GM12878 (cell line): ENCODE measurements around the gene FAM199X. TPM values are rescaled to one million over a fixed set of nuclear protein-coding genes. Genes with fewer than 3 reads are reported as not detected.

Experiments used
- ATAC-seq: fragments of 200-7000 bp; cut with Tn5 transposase; 3 replicates; pipeline ENCODE4 v1.9.1; 2020; ENCODE audit warnings: mild to moderate bottlenecking, moderate library complexity
- BruUV-seq: library from RNA; stranded (reverse); fragments of 400-500 nt; replicated peaks from 2 replicates; lab custom pipeline; 2021; lab: Mats Ljungman, UMichigan
- CTCF ChIA-PET: fragments of 300-600 bp; sonication (Branson Sonifier 250); formaldehyde crosslinking; extraction: SDS; loops from one replicate; lab custom pipeline; 2021; ENCODE audit warnings: inconsistent platforms; lab: Yijun Ruan, JAX
- POLR2A ChIA-PET: fragments of 350-600 bp; formaldehyde crosslinking; extraction: SDS; loops from one replicate; lab custom pipeline; 2021; ENCODE audit warnings: inconsistent platforms; lab: Charles Lee
- RAD21 ChIA-PET: fragments of 300-600 bp; sonication (Branson Sonifier 250); formaldehyde crosslinking; loops from one replicate; lab custom pipeline; 2023; ENCODE audit warnings: antibody characterized with exemption; ENCODE audit not compliant: unreplicated experiment; lab: Charles Lee
- SMC1A ChIA-PET: fragments of 300-600 bp; sonication (Branson Sonifier 250); formaldehyde crosslinking; loops from one replicate; lab custom pipeline; 2023; ENCODE audit not compliant: unreplicated experiment, uncharacterized antibody; lab: Charles Lee
- DNase-seq: peaks from one replicate; pipeline ENCODE4 v3.0.0-alpha.2; 2011; ENCODE audit warnings: low read depth, low spot score
- FAIRE-seq: peaks from 3 replicates; lab custom pipeline; 2011; peaks lifted over from hg19 to GRCh38; lab: Jason Lieb, UNC
- H2AFZ ChIP-seq: 2 replicates; pipeline ENCODE4 v1.6.0; 2011; ENCODE audit warnings: low read depth, low read length, control low read depth; ENCODE audit not compliant: control insufficient read depth
- H3K27ac ChIP-seq: 2 replicates; pipeline ENCODE4 v1.5.1; 2011; ENCODE audit warnings: control low read depth; ENCODE audit not compliant: control insufficient read depth, insufficient read depth
- H3K27me3 ChIP-seq, 2 experiments: replicated peaks in 1 of 2; 2 replicates each; pipeline versions ENCODE4 v1.6.0 to v1.6.1; 2011; ENCODE audit warnings: low read length in 1 of 2; ENCODE audit not compliant: control insufficient read depth in 2 of 2, insufficient read depth in 2 of 2
- H3K36me3 ChIP-seq, 2 experiments: 2 replicates each; pipeline ENCODE4 v1.5.1; 2011; ENCODE audit warnings: low read length in 1 of 2; ENCODE audit not compliant: control insufficient read depth in 2 of 2, insufficient read depth in 2 of 2
- H3K4me1 ChIP-seq: 2 replicates; pipeline ENCODE4 v1.6.1; 2011; ENCODE audit warnings: mild to moderate bottlenecking, low read length, moderate library complexity, mixed read lengths; ENCODE audit not compliant: control insufficient read depth, insufficient read depth
- H3K4me2 ChIP-seq: 2 replicates; pipeline ENCODE4 v1.6.0; 2011; ENCODE audit warnings: control low read depth; ENCODE audit not compliant: control insufficient read depth, insufficient read depth
- H3K4me3 ChIP-seq: fragments of 200-600 bp; sonication (generic); 2 replicates; pipeline ENCODE4 v1.5.1; 2016
- H3K79me2 ChIP-seq: 2 replicates; pipeline ENCODE4 v1.6.0; 2011; ENCODE audit warnings: low read length; ENCODE audit not compliant: control insufficient read depth, insufficient read depth
- H3K9ac ChIP-seq: 2 replicates; pipeline ENCODE4 v1.8.0; 2011; ENCODE audit warnings: low read length, control low read depth, mixed read lengths; ENCODE audit not compliant: control insufficient read depth, insufficient read depth
- H3K9me3 ChIP-seq: replicated peaks from 3 replicates; pipeline ENCODE4 v1.5.1; 2011; ENCODE audit warnings: mild to moderate bottlenecking, low read length; ENCODE audit not compliant: control insufficient read depth, insufficient read depth
- H4K20me1 ChIP-seq: 2 replicates; pipeline ENCODE4 v1.6.0; 2011; ENCODE audit not compliant: control insufficient read depth, insufficient read depth
- BCL11A ChIP-seq: IDR thresholded peaks from 2 replicates; pipeline ENCODE4 v1.6.1; 2011; ENCODE audit warnings: low read depth, low read length
- BMI1 ChIP-seq: fragments of 450-650 bp; IDR thresholded peaks from 2 replicates; pipeline ENCODE4 v1.6.1; 2016; ENCODE audit warnings: mild to moderate bottlenecking, moderate library complexity, borderline replicate concordance
- DPF2 ChIP-seq: fragments of 450-650 bp; IDR thresholded peaks from 2 replicates; pipeline ENCODE4 v1.6.1; 2017; ENCODE audit warnings: mild to moderate bottlenecking
- EGR1 ChIP-seq, 2 experiments: IDR thresholded peaks; 1 replicate in 1 of 2; 2 replicates in 1 of 2; pipeline ENCODE4 v1.6.1; 2011 to 2012; ENCODE audit warnings: low read depth in 2 of 2, low read length in 2 of 2, borderline replicate concordance in 1 of 2, mild to moderate bottlenecking in 1 of 2, moderate library complexity in 1 of 2
- HDAC2 ChIP-seq: fragments of 200-600 bp; sonication (generic); IDR thresholded peaks from 2 replicates; pipeline ENCODE4 v1.6.1; 2017
- IRF5 ChIP-seq: fragments of 450-650 bp; IDR thresholded peaks from 2 replicates; pipeline ENCODE4 v1.6.1; 2017; ENCODE audit warnings: borderline replicate concordance
- LARP7 ChIP-seq: fragments of 450-650 bp; IDR thresholded peaks from 2 replicates; pipeline ENCODE4 v1.6.1; 2017; ENCODE audit warnings: mild to moderate bottlenecking
- MLLT1 ChIP-seq: fragments of 450-650 bp; IDR thresholded peaks from 2 replicates; pipeline ENCODE4 v1.6.1; 2016; ENCODE audit warnings: mild to moderate bottlenecking
- NFXL1 ChIP-seq: fragments of 450-650 bp; IDR thresholded peaks from 2 replicates; pipeline ENCODE4 v1.6.1; 2017; ENCODE audit warnings: antibody characterized with exemption, mild to moderate bottlenecking, borderline replicate concordance
- RCOR1 ChIP-seq: conservative IDR thresholded peaks from 2 replicates; pipeline ENCODE4 v1.6.1; 2012; ENCODE audit warnings: low read depth, low read length, improper control_type of control experiment
- RFX5 ChIP-seq: IDR thresholded peaks from 2 replicates; pipeline ENCODE4 v1.6.1; 2011; ENCODE audit warnings: low read depth, low read length, improper control_type of control experiment
- SPI1 ChIP-seq: IDR thresholded peaks from 2 replicates; pipeline ENCODE4 v1.6.1; 2011; ENCODE audit warnings: low read depth, mild to moderate bottlenecking, low read length, moderate library complexity, borderline replicate concordance; ENCODE audit not compliant: insufficient read depth
- SREBF1 ChIP-seq: IDR thresholded peaks from 2 replicates; pipeline ENCODE4 v1.6.1; 2012; ENCODE audit warnings: mild to moderate bottlenecking, low read length
- USF2 ChIP-seq: IDR thresholded peaks from 2 replicates; pipeline ENCODE4 v1.6.1; 2011; ENCODE audit warnings: low read depth, low read length, improper control_type of control experiment, borderline replicate concordance
- ZBED1 ChIP-seq: IDR thresholded peaks from 2 replicates; pipeline ENCODE4 v1.6.1; 2016; ENCODE audit warnings: borderline replicate concordance
- ZBTB40 ChIP-seq: fragments of 450-650 bp; IDR thresholded peaks from 2 replicates; pipeline ENCODE4 v1.6.1; 2016; ENCODE audit warnings: mild to moderate bottlenecking, moderate library complexity, borderline replicate concordance
- WGBS: methylation state at CpG from one replicate; pipeline ENCODE4 v1.1.6; 2016; ENCODE audit warnings: low lambda C conversion rate; ENCODE audit not compliant: insufficient replicate concordance, insufficient coverage; ENCODE audit errors: missing lambda C conversion rate; 5-methylcytosine and 5-hydroxymethylcytosine counted together
- in situ Hi-C: fragments of 300-500 bp; cut with MboI; formaldehyde crosslinking; loops from 9 replicates; pipeline ENCODE4 v1.14.3; 2018; ENCODE audit warnings: mixed read lengths
- intact Hi-C: fragments of 100-400 bp; cut with micrococcal nuclease; formaldehyde crosslinking; loops from one replicate; pipeline ENCODE4 v1.14.2; 2022; ENCODE audit not compliant: unreplicated experiment
- polyA plus RNA-seq, 11 experiments: library from polyadenylated mRNA; depleted of rRNA in 4 of 11; unstranded in 6 of 11; stranded (reverse) in 5 of 11; fragments of >200 nt; fragmentation: Nextera tagmentation in 4 of 11; fragmentation: Illumina TruSeq in 1 of 11; extraction: Ambion mirVana in 4 of 11; extraction: Trizol in 1 of 11; gene quantifications; 1 replicate in 1 of 11; 2 replicates in 10 of 11; pipeline versions ENCODE4 v1.2.1 to v1.2.3, GENCODE V29; 2011 to 2016; ENCODE audit warnings: inconsistent platforms in 2 of 11, missing spikeins in 2 of 11, low read depth in 1 of 11
- total RNA-seq, 4 experiments: library from RNA; depleted of rRNA in 3 of 4; stranded (reverse); fragments of >200 nt in 3 of 4; fragmentation: Illumina TruSeq in 1 of 4; extraction: Trizol in 1 of 4; gene quantifications; 2 replicates each; pipeline versions ENCODE4 v1.2.1 to v1.2.3, GENCODE V29; 2013 to 2021

FAM199X gene
- total and polyA plus RNA-seq, 10 of the 15 experiments (the other 5 are each of a cell fraction or from before 2014, with no cell fraction given), result 2.4 to 10.9 (median 9.1) TPM

- TF ChIP-seq USF2, result no peak
- TF ChIP-seq NFXL1, result no peak
These were observed 39.3 kb downstream of the FAM199X start (continued) for GRCh38 chrX:104205548-104205947.

- intact Hi-C loops (no loop called here), in situ Hi-C loops (no loop called here)
- Histone ChIP-seq H3K79me2 (no peaks in the 10 kb centered on the region), H3K4me1 (no peaks in the 10 kb centered on the region), H2AFZ (no peak overlapping the region), H3K36me3 (no peaks in the 10 kb centered on the region), H3K27ac (no peak overlapping the region), H3K9ac (no peak overlapping the region), H4K20me1 (no peaks in the 10 kb centered on the region), H3K9me3 (no peaks in the 10 kb centered on the region), H3K4me2 (no peak overlapping the region), H3K4me3 (no peak overlapping the region), H3K27me3 (no peaks in the 10 kb centered on the region)
- CTCF ChIA-PET, result interaction anchor here (0.6 kb wide), 1 partner anchor 710 kb away, joined by 3 read pairs; no protein-coding TSS in a partner anchor
- no peak for FAIRE-seq
- 31% methylated on average over 5 of the region's 5 CpGs for WGBS
- TF ChIP-seq EGR1 (IDR thresholded peaks at IDR 0.05; ENCODE audit: borderline replicate concordance in 1 of 2, low read depth in 2 of 2, low read length in 2 of 2) (no peak), MLLT1 (no peak), SREBF1 (no peak), ZBTB40 (no peak), BMI1 (no peak), SPI1 (no peak), DPF2 (no peak), IRF5 (no peak), LARP7 (no peak), RCOR1 (no peak), BCL11A (no peak), ZBED1 (no peak), RFX5 (no peak), HDAC2 (no peak)
- BruUV-seq, result no TSS peak
- RAD21 ChIA-PET, result interaction anchor here (0.7 kb wide), 1 partner anchor 1630 kb away, joined by 3 read pairs; no protein-coding TSS in a partner anchor
- POLR2A ChIA-PET, result no interaction called here
- no peak for ATAC-seq
- SMC1A ChIA-PET, result no interaction called here
- no peak for DNase-seq
These were observed 44.9 kb downstream of the FAM199X start for GRCh38 chrX:104211187-104211586.
